Osteoblast (primary cell): ENCODE data around the gene SNAPC4. TPM values are rescaled to one million over a fixed set of nuclear protein-coding genes. Genes with fewer than 3 reads are reported as not detected.

ENCODE experiments used
- DNase-seq: peaks from one replicate; pipeline ENCODE4 v3.0.0; 2011; ENCODE audit warnings: low spot score, mixed read lengths; ENCODE audit not compliant: insufficient read length; ENCODE audit errors: missing footprints
- H2AFZ ChIP-seq: 2 replicates; pipeline ENCODE4 v1.6.0; 2011; ENCODE audit warnings: mild to moderate bottlenecking, low read length
- H3K27ac ChIP-seq: 2 replicates; pipeline ENCODE4 v1.5.1; 2011; ENCODE audit warnings: mild to moderate bottlenecking, low read depth, low read length, moderate library complexity
- H3K27me3 ChIP-seq: 2 replicates; pipeline ENCODE4 v1.6.0; 2012; ENCODE audit warnings: mild to moderate bottlenecking, control low read depth, inconsistent platforms, low read length, moderate library complexity; ENCODE audit not compliant: insufficient read depth
- H3K36me3 ChIP-seq: 2 replicates; pipeline ENCODE4 v1.5.1; 2011; ENCODE audit warnings: mild to moderate bottlenecking, low read length, control low read depth, moderate library complexity; ENCODE audit not compliant: insufficient read depth
- H3K4me1 ChIP-seq: 2 replicates; pipeline ENCODE4 v1.5.1; 2011; ENCODE audit warnings: mild to moderate bottlenecking, low read length, control low read depth, moderate library complexity; ENCODE audit not compliant: insufficient read depth
- H3K4me2 ChIP-seq: 2 replicates; pipeline ENCODE4 v1.6.0; 2011; ENCODE audit warnings: mild to moderate bottlenecking, low read length; ENCODE audit not compliant: insufficient read depth
- H3K4me3 ChIP-seq: fragments of 200-600 bp; sonication (generic); 3 replicates; pipeline ENCODE4 v1.5.1; 2012; ENCODE audit warnings: mild to moderate bottlenecking, low read length, inconsistent platforms; ENCODE audit not compliant: insufficient read depth
- H3K79me2 ChIP-seq: 2 replicates; pipeline ENCODE4 v1.6.0; 2012; ENCODE audit warnings: mild to moderate bottlenecking, low read length, control low read depth, inconsistent platforms; ENCODE audit not compliant: insufficient read depth
- H3K9me3 ChIP-seq: 2 replicates; pipeline ENCODE4 v1.5.1; 2011; ENCODE audit warnings: low read depth, low read length, control low read depth
- H4K20me1 ChIP-seq: 2 replicates; pipeline ENCODE4 v1.6.0; 2012; ENCODE audit warnings: mild to moderate bottlenecking, low read length, control low read depth; ENCODE audit not compliant: insufficient read depth
- CTCF ChIP-seq: IDR thresholded peaks from 2 replicates; pipeline ENCODE4 v1.5.1; 2011; ENCODE audit warnings: mild to moderate bottlenecking, low read depth, low read length, moderate library complexity; ENCODE audit errors: extremely low read depth
- total RNA-seq: library from RNA; depleted of rRNA; stranded (reverse); fragments of >200 nt; gene quantifications from 2 replicates; pipeline ENCODE4 v1.2.3, GENCODE V29; 2012

The SNAPC4 gene
- total RNA-seq, 1 donor, result 9.0 TPM

- no peak for TF ChIP-seq CTCF
Measured at GRCh38 chr9:136441681-136442245, 41.8 kb upstream of the SNAPC4 start.

GRCh38 chr9:136441191-136441680 lies 41.3 kb upstream of the SNAPC4 start:
- Histone ChIP-seq H3K4me3 (no peak overlapping the region), H3K4me1 (peaks cover 27% of the 10 kb centered on the region), H4K20me1 (peaks cover 70% of the 10 kb centered on the region), H3K27me3 (no peaks in the 10 kb centered on the region), H3K4me2 (no peak overlapping the region), H2AFZ (no peak overlapping the region), H3K27ac (peak overlapping the region; percentile 6), H3K9me3 (no peaks in the 10 kb centered on the region), H3K79me2 (peaks cover 33% of the 10 kb centered on the region), H3K36me3 (peaks cover 64% of the 10 kb centered on the region)
- no peak for TF ChIP-seq CTCF
- DNase-seq, result no peak

More at GRCh38 chr9:136441681-136442245, 41.8 kb upstream of the SNAPC4 start:
- H2AFZ ChIP-seq, result no peak overlapping the region
- peaks cover 28% of the 10 kb centered on the region for H3K79me2 ChIP-seq
- no peaks in the 10 kb centered on the region for H3K9me3 ChIP-seq
- H3K4me2 ChIP-seq, result no peak overlapping the region
- peaks cover 69% of the 10 kb centered on the region for H3K36me3 ChIP-seq
- H3K27ac ChIP-seq, result peak overlapping the region; percentile 14
- no peak overlapping the region for H3K4me3 ChIP-seq
- H3K27me3 ChIP-seq, result no peaks in the 10 kb centered on the region
- DNase-seq, result no peak
- H3K4me1 ChIP-seq, result peaks cover 27% of the 10 kb centered on the region
- H4K20me1 ChIP-seq, result peaks cover 69% of the 10 kb centered on the region

DNA sequence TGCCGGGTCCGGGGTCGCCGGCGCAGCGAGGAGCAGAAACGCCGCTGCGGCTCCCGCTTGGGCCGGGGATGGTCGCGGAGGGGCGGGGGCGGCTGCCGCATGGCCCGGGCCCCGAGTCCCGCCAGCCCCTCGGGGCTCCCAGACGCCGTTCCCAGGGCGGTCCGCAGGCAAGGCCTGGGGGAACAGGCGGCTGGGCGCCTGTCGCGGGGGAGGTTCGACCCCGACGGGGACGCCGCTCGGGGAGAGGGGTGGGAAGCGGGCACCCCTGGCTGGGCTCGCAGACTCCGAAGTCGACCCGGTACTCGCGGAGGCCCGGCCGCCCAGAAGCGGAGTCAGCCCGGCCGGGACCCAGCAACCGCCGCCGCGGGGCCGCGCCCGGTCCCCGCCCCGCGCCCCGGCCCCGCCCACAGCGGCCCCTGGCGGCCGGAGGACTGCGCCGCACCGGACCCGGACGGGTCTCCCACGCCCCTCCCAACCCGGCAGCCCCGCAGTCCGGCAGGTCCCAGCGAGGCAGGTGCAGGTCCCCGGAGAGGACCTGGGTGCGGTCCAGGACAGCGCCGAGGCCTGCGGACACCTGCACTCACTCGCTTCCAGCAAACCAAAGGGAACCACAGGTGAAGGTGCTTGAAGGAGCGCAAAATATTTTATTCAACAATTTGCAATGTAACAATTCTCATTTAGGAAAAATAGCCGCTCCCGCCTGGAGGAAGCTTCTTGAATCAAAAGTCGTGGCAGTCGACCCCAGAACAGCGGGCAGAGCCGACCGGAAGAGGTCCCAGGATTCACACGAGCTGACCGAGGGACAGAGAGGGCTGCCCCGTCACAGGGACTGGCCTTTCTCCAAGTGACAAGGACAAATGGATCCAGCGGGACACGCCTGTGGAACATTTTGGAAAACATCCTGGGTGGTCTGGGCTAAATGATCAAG lies 39.8 kb upstream of the SNAPC4 start, which contains the start of gene INPP5E:
INPP5E (minus strand) TSS at position 365 of the 928 bp plus-strand sequence. CDS start 426 bp downstream, outside the sequence.
- Histone ChIP-seq H3K27ac (peak within 1 kb of the TSS; percentile 41), H3K36me3 (peaks cover 49% of the 10 kb centered on the region), H4K20me1 (peaks cover 72% of the 10 kb centered on the region), H3K4me3 (peak within 1 kb of the TSS; percentile 84), H2AFZ (no peak within 1 kb of the TSS), H3K4me2 (peak within 1 kb of the TSS; percentile 81), H3K27me3 (no peaks in the 10 kb centered on the region), H3K9me3 (no peaks in the 10 kb centered on the region), H3K79me2 (peaks cover 48% of the 10 kb centered on the region), H3K4me1 (peaks cover 27% of the 10 kb centered on the region)
- TF ChIP-seq CTCF, result peak; percentile 40
- DNase-seq, result peak; percentile 99
